Vagina (tissue), 2 donors: ENCODE measurements around the gene KRTAP19-5.
"Not testable (repeated sequence)": the region's sequence is repeated elsewhere in the genome, so short reads cannot be mapped to it uniquely, and the experiment has no call there.

Experiments used
- CTCF ChIP-seq, 3 experiments: fragments of 450-650 bp in 2 of 3; fragments of 200-600 bp in 1 of 3; sonication (generic) in 1 of 3; IDR thresholded peaks; one replicate each; pipeline ENCODE4 v1.5.1; 2017 to 2019; ENCODE audit warnings: antibody characterized with exemption in 3 of 3, mild to moderate bottlenecking in 2 of 3, moderate library complexity in 2 of 3
- POLR2A ChIP-seq, 2 donors: fragments of 450-650 bp; IDR thresholded peaks; one replicate each; pipeline ENCODE4 v1.6.1; 2017; ENCODE audit warnings: antibody characterized with exemption in 2 of 2, mild to moderate bottlenecking in 2 of 2, moderate library complexity in 2 of 2
- POLR2AphosphoS5 ChIP-seq, 2 donors: sonication (generic); formaldehyde crosslinking; IDR thresholded peaks; one replicate each; pipeline ENCODE4 v1.9.0; 2017; ENCODE audit warnings: antibody characterized with exemption in 2 of 2, mild to moderate bottlenecking in 2 of 2, low read depth in 1 of 2; ENCODE audit not compliant: insufficient read depth in 1 of 2

- not testable (repeated sequence) for TF ChIP-seq CTCF (IDR thresholded peaks at IDR 0.05); POLR2A (IDR thresholded peaks at IDR 0.05); POLR2AphosphoS5 (IDR thresholded peaks at IDR 0.05; ENCODE audit: insufficient read depth in 1 of 2, low read depth in 1 of 2)
These were observed 3.8 kb upstream of the KRTAP19-5 start for GRCh38 chr21:30505621-30506205.
